NCI-H2196 (cell line): ENCODE results near the gene RUFY3.
"Not testable (repeated sequence)": the region's sequence is repeated elsewhere in the genome, so short reads cannot be mapped to it uniquely, and the experiment has no call there.

Experiments used
- DNase-seq: peaks from one replicate; lab custom pipeline; 2025; ENCODE audit not compliant: unreplicated experiment; lab: John Stamatoyannopoulos, UW

Gene RUFY3, protein sequence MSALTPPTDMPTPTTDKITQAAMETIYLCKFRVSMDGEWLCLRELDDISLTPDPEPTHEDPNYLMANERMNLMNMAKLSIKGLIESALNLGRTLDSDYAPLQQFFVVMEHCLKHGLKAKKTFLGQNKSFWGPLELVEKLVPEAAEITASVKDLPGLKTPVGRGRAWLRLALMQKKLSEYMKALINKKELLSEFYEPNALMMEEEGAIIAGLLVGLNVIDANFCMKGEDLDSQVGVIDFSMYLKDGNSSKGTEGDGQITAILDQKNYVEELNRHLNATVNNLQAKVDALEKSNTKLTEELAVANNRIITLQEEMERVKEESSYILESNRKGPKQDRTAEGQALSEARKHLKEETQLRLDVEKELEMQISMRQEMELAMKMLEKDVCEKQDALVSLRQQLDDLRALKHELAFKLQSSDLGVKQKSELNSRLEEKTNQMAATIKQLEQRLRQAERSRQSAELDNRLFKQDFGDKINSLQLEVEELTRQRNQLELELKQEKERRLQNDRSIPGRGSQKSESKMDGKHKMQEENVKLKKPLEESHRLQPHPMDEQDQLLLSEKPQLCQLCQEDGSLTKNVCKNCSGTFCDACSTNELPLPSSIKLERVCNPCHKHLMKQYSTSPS

DNA sequence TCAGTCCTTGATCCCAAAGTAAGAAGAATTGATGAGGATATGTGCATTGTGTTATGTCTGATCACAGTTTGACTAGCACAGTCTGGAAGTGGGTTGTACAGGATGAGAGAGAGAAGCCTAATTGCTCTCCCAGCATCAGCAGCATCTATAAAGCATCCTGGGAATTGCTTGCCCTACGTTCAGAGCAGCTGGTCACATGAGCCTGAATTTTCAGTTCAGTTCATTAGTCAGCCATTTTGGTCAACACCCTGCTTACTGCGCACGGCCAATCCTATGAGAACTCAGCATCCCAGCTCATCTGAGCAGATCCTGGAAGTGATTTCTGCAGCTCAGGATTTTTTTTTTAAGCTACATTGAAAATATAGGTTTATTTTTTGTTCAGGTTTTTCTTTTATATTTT is at the start of gene RUFY3:
TSS of gene RUFY3 (plus strand) at position 218 of the 400 bp plus-strand sequence. CDS start 610 bp downstream, outside the sequence.
- peak; percentile 59 for DNase-seq

DNA sequence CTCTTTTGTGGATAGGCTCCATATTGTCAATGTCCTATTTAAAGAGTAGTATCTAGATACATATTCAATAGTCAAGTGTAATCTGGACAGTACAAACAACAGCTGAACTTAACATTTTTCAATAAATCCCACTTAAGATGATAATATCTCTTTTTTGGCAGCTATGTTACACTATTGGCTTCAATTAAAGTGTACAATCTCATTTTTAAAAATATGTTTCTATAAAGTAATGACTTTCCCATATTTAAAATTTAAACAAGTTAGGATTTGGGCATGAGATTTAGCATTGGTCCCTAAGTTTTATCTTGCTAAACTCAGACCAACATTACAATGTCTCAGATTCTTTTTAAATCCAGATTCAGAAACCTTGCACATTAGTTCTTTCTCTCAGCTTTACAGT is 47.6 kb upstream of the RUFY3 start:
- no peak for DNase-seq

DNA sequence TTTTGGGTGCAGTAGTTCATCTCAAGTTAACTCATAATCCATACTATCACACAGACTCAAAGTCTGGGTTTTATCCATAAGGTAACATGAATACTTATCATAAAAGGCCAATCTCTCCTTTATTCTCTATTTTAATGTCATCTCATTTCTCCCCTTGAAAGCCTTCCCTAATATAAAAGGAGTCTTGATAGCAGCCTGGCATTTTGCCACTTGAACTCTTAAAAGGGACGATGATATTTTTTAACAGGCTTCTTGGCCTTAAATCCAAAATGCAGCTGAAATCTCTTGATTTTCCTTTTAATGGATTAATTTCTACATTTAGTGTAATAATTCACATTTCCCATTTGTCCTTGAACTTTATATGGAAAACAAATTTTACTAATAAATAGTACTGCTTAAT is 47.0 kb upstream of the RUFY3 start:
- no peak for DNase-seq

DNA sequence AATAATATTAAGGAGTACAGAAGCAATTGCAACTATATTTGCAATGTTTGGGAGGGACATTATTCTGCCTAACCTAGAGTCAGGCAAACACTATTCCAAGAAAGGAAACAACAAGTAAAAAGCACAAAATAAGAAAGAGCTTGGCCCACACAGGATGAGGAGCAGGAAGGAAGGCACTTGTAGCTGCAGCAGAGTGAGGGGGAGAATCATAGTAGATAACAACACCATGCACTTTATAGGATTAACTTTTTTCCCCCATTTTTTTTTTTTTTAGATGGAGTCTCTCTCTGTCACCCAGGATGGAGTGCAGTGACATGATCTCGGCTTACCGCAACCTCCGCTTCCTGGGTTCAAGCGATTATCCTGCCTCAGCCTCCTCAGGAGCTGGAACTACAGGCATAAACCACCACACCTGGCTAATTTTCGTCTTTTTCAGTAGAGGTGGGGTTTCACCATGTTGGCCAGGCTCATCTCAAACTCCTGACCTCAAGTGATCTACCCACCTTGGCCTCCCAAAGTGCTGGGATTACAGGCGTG is 45.1 kb upstream of the RUFY3 start:
- no peak for DNase-seq

DNA sequence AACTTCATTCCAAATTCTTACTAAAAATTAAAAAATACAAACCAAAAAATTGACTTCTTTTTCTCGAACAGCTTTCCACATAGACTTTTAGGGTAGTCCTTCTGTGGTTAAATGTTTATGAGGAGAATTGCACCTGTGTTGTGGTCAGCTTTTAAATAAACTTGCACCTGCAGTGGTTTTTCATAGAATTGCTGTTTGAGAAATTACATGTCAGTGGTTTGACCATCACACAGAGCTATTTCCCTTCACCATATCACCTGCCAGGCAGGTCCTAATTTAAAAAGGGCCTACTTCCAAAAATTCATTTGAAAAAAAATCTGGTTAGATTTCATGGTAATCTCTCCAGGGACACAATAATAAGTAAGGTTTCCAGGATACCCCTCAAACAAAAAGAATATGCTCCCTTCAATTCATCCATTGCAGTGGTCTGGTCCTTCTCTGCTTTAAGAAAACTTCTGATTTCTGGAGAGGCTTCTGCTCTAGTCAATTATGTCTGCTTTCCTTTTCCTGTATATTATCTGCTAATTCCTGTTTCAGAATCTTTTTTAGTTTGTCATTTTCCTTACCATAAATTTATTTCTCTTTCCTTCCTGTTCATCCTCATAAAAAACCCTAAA is 43.3 kb upstream of the RUFY3 start:
- DNase-seq = no peak

DNA sequence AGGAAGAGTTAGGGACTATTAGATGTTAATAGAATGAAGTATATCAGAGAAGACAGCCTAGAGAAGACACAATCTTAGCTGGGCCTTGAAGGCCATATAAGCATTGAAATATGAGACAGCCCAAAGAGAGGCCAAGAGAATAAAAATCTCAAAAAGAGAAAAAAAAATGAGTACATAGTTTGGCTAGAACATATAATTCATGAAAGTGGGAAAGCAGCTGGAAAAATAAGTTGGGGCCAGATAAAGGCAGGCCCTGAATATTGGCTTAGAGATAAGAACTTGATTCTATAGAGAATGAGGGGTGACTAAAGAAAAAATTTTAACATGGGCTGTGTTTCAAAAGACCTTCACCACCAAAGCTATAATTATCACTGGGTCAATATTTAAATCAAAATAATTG is 40.8 kb upstream of the RUFY3 start:
- no peak for DNase-seq

DNA sequence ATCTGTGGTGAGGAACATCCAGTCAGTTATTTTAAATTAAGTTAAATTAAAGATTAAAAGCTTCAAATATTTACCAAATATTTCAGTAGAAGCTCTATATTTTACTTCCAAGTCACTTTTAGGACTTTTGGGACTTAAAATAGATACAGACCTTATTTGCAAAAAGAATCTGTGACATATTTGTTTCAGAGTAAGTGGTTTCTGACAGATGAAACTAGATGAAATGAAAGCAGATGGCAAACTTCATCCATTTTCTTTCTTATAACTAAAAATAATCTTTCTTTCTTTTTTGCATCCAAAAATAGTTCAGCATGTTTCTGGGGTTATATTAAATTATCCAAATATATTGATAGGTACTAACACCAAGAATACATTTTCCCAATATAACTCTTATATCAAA is 40.1 kb upstream of the RUFY3 start:
- no peak for DNase-seq

DNA sequence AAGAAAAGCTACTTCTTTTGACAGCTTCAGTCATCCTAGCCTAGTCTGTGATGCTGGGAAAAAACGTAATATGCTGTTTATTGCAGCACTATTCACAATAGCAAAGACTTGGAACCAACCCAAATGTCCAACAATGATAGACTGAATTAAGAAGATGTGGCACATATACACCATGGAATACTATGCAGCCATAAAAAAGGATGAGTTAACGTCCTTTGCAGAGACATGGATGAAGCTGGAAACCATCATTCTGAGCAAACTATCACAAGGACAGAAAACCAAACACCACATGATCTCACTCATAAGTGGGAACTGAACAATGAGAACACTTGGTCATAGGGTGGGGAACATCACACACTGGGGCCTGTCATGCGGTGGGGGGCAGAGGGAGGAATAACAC is 39.6 kb upstream of the RUFY3 start:
- DNase-seq = not testable (repeated sequence)

DNA sequence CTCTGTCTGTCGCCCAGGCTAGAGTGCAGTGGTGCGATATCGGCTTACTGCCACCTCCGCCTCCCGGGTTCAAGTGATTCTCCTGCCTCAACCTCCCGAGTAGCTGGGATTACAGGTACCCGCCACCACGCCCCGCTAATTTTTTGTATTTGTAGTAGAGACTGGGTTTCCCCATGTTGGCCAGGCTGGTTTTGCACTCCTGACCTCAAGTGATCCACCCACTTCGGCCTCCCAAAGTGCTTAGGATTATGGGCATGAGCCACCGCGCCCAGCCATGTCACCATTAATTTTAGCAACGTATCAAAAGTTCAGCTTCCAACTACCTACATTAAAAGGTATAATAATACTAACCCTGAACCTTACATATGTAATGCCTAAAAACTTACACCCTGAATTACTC is 34.4 kb upstream of the RUFY3 start:
- DNase-seq = no peak

DNA sequence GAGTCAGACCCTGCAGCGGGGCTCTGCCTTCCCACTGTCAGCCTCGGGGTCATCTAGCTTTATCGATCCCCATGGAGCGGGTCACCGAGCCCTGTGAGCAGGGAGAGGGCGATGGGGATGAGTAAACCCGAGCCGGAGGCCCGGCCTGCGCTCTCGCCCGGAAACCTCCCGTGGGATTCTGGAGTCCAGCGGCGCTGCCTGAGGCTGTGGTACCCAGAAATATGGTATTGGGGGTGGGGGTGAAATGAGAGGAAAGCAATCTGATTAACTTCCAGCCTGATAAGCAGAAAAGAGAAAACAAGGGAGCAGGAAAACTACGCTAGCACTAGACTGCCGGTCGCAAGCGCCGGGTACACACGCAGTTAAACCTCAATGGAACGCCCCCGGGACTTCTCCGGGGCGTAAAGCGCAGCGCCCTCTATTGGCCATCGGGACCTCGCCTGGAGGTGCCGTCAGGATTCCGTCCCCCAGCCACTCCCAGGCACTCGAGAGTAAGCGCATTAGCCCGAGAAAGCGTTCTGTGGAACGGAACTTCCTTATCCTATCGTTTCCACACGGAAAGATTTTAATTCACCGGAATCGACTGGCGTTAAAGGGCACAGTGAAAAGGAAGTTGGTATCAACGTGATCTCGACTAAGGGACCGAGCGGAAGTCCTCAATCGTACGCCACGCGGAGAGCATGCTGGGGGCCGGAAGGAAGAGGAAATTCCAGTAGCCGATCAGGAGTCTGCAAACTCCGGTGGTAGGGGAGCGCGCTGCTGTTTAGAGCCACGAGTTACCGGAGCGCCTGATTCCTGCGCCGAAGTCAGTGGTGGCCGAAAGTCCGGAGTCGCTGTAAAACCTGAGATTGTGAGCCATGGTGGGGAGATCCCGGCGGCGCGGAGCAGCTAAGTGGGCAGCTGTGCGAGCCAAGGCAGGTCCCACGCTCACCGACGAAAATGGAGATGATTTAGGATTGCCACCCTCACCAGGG is 33.7 kb upstream of the RUFY3 start, which contains the start of gene UTP3:
TSS of gene UTP3 (plus strand) at position 712 of the 974 bp plus-strand sequence. CDS start at position 858, 146 bp downstream.
- DNase-seq = peak; percentile 93

DNA sequence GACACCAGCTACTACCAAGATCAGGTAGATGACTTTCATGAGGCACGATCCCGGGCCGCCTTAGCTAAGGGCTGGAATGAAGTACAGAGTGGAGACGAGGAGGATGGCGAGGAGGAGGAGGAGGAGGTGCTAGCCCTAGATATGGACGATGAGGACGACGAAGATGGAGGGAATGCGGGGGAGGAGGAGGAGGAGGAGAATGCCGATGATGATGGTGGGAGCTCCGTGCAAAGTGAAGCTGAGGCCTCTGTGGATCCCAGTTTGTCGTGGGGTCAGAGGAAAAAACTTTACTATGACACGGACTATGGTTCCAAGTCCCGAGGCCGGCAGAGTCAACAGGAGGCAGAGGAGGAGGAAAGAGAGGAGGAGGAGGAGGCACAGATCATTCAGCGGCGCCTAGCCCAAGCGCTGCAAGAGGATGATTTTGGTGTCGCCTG is 33.0 kb upstream of the RUFY3 start:
- no peak for DNase-seq

DNA sequence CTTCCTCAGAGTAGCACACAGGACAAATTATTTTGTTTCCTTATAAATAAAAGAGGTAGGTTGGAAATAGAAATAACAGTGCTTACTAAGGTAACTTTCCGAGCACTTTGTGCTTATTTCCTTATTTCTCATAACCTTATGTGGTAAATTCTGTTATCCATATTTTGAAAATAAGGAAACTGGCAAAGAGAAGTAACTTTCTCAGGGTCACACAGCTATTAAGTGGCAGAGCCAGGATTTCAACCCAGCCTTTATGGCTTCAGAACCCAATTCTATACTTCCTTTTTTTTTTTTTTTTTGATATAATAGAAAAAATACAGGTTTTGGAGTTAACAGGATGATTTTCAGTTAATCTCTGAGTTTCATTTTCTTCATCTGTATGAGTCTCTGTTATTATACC is 30.1 kb upstream of the RUFY3 start:
- no peak for DNase-seq

DNA sequence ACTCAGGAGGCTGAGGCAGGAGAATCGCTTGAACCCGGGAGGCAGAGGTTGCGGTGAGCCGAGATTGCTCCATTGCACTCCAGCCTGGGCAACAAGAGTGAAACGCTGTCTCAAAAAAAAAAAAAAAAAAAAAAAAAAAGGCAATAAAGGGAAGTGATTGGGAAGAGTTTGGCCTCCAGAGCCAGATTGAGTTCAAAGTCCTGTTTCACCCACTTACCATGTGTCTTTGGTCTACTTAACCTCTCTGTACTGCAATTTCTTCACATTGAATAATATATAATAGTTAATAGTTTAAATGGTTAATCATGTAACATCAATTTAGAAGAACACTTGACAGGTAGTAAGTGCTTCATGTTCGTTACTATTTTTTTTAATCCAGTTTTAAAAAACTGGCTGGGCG is 27.1 kb upstream of the RUFY3 start:
- DNase-seq = not testable (repeated sequence)

DNA sequence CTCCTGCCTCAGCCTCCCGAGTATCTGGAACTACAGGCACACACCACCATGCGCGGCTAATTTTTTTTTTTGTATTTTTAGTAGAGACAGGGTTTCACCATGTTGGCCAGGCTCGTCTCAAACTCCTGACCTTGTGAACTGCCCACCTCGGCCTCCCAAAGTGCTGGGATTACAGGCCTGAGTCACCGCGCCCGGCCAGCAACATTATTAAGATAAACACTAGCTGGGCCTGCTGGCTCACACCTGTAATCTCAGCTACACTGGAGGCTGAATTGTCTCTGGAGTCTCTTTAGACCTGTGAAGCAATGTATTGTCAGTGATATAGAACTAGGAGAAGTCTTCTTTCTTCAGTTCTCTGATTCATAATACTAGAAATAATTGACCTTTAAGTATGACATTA is 23.3 kb upstream of the RUFY3 start:
- DNase-seq = not testable (repeated sequence)

DNA sequence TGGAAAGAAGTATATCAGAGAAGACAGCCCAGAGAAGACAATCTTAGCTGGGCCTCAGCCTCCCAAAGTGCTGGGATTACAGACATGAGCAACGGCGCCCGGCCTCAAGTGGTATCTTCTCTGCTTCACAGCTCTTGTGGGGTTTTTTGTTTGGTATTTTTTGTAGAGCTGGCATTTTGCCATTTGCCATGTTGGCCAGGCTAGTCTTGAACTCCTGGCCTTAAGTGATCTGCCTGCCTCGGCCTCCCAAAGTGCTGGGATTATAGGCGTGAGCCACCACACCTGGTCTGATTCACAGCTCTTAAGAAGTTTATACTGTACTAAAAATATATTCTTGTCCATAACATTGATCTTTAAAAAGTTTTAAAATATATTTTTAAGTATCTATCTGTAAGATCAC is 21.1 kb upstream of the RUFY3 start:
- DNase-seq = no peak

DNA sequence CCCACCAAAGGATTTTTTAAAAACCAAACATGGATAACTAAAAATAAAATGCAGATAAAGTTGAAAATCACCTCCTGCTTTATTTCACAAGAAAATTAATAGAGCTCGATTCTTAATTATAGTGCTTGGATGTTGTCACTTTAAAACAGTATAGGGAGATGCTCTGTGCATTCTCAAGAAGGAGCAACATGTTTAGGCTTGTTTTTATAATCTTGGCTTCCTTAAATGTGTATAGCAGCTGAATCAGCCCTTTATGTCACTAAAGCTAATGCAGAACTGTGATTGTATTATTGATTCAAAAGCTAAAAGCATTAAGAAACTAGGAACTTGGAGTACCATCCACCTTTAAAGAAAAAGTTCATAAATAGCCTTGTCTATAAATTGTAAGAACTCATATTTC is 20.5 kb upstream of the RUFY3 start:
- DNase-seq = no peak

DNA sequence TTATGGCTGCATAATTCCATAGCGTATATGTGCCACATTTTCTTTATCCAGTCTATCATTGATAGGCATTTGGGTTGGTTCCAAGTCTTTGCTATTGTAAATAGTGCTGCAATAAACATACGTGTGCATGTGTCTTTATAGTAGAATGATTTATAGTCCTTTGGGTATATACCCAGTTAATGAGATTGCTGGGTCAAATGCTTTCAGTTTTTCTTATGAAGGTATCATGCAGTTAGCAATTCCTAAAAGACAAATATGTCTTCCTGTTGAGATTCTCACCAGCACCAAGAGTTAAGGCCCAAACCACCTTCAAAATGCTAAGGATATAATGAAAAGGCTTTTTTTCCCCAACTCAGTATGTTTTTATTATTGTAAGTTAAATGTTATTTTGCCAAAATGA is 19.2 kb upstream of the RUFY3 start:
- not testable (repeated sequence) for DNase-seq

DNA sequence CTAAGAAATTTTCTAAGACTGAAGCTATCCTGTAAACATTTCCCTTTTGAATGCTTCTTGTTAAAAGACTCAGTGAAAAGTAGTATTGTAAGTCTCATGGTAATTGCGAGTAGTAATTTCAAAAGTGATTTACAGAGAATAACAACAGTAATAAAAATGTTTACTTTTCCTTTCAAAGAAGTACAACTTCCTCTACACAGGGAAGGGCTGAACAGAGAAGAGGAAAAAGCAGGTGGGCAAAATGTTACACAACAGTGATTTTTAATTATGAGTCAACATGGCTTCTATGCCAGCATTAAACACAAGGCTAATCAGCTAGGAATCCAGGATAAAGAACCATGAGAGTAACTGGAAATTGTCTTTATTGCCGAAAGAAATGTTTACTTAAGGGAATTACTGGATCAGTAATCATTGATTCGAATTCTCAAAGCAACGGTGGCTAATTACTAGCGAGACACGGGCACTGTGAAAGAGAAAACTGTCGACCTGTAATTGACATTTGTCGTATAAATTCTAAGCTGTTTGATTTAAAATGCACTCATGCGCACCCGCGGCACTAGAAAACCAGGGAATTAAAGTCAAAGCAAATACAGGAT is 18.0 kb upstream of the RUFY3 start:
- DNase-seq = peak; percentile 49

DNA sequence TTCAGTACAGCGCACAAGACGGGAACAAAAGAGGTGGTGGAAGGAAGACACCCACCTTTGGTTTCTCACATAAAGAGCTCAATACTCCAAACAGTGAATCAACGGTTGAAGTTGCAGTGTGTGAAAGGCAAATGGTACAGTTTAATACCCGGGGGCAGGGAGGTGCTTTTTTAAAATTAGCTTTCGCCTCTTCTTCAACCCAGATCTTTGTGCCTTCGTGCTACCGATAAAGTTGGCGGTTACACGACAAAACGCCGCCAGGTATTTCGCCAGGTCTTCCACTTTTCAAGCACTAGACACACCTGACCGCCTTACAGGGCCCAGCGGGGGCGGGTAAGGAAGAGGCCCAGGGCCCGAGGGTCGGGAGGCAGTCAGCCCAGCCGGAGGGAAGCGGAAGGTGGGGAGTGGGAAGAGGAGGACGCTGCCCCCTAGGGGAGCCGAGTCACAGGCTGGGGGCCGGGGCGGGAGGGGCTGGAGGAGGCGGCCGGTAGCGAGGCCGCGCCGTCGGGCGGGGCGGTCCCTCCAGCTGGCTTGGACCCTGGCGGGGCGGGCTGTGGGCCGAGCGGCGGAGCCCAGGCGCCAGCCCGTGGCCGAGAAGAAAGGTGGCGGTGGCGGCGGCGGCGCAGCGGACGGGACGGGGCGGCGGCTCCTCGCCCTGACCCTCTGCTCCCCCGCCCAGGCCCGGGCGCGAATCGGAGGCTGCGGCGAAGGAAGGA is 17.4 kb upstream of the RUFY3 start:
- DNase-seq = peak; percentile 54

DNA sequence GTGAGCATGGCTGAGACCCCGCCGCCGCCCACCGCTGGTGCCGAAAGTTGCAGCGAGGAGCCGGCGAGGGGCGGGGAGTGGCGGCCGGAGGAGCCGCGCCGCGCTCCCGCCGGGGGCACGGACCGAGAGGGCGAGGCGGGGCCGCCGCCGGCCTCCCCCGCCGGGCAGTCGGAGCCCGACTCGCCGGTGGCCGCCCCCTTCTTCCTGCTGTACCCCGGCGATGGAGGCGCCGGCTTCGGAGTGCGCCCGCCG is 16.9 kb upstream of the RUFY3 start:
- no peak for DNase-seq
